H1 (cell line): Measurements from ENCODE around the gene TPH2. TPM values are rescaled to one million over a fixed set of nuclear protein-coding genes. Genes with fewer than 3 reads are reported as not detected.

Experiments
- EGR1 ChIP-seq: IDR thresholded peaks from 2 replicates; pipeline ENCODE4 v1.6.1; 2011; ENCODE audit warnings: low read depth, low read length, borderline replicate concordance
- EZH2 ChIP-seq: fragments of 200-600 bp; sonication (generic); IDR thresholded peaks from 2 replicates; pipeline ENCODE4 v1.7.1; 2012; ENCODE audit warnings: low read depth, mild to moderate bottlenecking, moderate library complexity, low read length, inconsistent platforms; ENCODE audit not compliant: severe bottlenecking
- POU5F1 ChIP-seq: IDR thresholded peaks from 2 replicates; pipeline ENCODE4 v1.6.1; 2011; ENCODE audit warnings: low read depth, mild to moderate bottlenecking, low read length, moderate library complexity
- SP4 ChIP-seq: IDR thresholded peaks from 2 replicates; pipeline ENCODE4 v1.6.1; 2012; ENCODE audit warnings: low read length, inconsistent platforms
- polyA plus RNA-seq, 7 experiments: library from polyadenylated mRNA; depleted of rRNA in 3 of 7; stranded (reverse) in 5 of 7; unstranded in 2 of 7; fragments of >200 nt in 5 of 7; fragments of 200-250 nt in 2 of 7; gene quantifications; 1 replicate in 5 of 7; 2 replicates in 1 of 7; 4 replicates in 1 of 7; pipeline versions ENCODE4 v1.2.1 to v1.2.3, GENCODE V29; 2011 to 2013; ENCODE audit warnings: missing spikeins in 2 of 7, mixed read lengths in 2 of 7
- total RNA-seq: library from RNA; stranded (reverse); fragmentation: NEBNext Ultra II Directional; extraction: Animal tissue kit (Norgen Biotek cat#: 25700); gene quantifications from 2 replicates; pipeline ENCODE4 v1.2.1, GENCODE V29; 2021
- TF ChIP-seq, protein P1 (sequence below): fragments of 300-600 bp; sonication (generic); IDR thresholded peaks from 2 replicates; pipeline ENCODE4 v1.7.1; 2012; ENCODE audit warnings: low read length, moderate library complexity, mild to moderate bottlenecking, inconsistent platforms; ENCODE audit not compliant: insufficient replicate concordance

TPH2 gene
- total and polyA plus RNA-seq, 2 of the 8 experiments (the other 6 are each of a cell fraction or from before 2014, with no cell fraction given): 0.57 to 1.1 TPM

DNA sequence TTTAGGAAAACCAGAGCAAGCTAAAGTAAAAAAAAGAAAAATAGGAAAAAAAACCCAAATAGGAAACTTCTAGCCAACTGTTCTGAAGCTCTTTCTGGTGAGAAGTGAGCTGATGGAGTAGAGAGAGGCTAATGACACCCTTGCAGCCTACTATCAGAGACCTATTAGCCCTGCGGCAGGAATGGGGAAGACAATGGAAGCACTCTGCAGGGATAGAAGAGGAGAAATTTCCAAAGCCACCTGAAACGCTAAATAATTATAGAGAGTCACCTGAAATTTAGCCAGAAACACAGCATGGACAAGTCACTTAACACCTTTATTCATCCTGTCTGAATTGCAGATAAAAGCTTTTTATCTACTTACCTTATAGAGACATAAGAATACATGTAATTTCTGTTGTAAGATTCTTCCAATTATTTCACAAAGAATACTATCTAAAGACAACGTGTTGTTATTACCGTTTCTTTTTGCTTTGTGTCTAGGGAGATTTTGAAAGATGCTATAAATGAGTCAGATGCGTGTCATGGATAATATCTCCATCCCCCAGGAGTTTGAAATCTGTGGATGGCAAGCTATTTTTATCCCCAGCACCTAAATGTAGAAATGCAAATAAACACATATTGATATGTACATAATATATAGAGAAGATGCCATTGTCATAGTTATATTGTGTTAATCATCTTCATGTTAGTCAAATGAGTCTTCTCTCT lies 138.6 kb downstream of the TPH2 start (continued):
- TF ChIP-seq, protein P1, sequence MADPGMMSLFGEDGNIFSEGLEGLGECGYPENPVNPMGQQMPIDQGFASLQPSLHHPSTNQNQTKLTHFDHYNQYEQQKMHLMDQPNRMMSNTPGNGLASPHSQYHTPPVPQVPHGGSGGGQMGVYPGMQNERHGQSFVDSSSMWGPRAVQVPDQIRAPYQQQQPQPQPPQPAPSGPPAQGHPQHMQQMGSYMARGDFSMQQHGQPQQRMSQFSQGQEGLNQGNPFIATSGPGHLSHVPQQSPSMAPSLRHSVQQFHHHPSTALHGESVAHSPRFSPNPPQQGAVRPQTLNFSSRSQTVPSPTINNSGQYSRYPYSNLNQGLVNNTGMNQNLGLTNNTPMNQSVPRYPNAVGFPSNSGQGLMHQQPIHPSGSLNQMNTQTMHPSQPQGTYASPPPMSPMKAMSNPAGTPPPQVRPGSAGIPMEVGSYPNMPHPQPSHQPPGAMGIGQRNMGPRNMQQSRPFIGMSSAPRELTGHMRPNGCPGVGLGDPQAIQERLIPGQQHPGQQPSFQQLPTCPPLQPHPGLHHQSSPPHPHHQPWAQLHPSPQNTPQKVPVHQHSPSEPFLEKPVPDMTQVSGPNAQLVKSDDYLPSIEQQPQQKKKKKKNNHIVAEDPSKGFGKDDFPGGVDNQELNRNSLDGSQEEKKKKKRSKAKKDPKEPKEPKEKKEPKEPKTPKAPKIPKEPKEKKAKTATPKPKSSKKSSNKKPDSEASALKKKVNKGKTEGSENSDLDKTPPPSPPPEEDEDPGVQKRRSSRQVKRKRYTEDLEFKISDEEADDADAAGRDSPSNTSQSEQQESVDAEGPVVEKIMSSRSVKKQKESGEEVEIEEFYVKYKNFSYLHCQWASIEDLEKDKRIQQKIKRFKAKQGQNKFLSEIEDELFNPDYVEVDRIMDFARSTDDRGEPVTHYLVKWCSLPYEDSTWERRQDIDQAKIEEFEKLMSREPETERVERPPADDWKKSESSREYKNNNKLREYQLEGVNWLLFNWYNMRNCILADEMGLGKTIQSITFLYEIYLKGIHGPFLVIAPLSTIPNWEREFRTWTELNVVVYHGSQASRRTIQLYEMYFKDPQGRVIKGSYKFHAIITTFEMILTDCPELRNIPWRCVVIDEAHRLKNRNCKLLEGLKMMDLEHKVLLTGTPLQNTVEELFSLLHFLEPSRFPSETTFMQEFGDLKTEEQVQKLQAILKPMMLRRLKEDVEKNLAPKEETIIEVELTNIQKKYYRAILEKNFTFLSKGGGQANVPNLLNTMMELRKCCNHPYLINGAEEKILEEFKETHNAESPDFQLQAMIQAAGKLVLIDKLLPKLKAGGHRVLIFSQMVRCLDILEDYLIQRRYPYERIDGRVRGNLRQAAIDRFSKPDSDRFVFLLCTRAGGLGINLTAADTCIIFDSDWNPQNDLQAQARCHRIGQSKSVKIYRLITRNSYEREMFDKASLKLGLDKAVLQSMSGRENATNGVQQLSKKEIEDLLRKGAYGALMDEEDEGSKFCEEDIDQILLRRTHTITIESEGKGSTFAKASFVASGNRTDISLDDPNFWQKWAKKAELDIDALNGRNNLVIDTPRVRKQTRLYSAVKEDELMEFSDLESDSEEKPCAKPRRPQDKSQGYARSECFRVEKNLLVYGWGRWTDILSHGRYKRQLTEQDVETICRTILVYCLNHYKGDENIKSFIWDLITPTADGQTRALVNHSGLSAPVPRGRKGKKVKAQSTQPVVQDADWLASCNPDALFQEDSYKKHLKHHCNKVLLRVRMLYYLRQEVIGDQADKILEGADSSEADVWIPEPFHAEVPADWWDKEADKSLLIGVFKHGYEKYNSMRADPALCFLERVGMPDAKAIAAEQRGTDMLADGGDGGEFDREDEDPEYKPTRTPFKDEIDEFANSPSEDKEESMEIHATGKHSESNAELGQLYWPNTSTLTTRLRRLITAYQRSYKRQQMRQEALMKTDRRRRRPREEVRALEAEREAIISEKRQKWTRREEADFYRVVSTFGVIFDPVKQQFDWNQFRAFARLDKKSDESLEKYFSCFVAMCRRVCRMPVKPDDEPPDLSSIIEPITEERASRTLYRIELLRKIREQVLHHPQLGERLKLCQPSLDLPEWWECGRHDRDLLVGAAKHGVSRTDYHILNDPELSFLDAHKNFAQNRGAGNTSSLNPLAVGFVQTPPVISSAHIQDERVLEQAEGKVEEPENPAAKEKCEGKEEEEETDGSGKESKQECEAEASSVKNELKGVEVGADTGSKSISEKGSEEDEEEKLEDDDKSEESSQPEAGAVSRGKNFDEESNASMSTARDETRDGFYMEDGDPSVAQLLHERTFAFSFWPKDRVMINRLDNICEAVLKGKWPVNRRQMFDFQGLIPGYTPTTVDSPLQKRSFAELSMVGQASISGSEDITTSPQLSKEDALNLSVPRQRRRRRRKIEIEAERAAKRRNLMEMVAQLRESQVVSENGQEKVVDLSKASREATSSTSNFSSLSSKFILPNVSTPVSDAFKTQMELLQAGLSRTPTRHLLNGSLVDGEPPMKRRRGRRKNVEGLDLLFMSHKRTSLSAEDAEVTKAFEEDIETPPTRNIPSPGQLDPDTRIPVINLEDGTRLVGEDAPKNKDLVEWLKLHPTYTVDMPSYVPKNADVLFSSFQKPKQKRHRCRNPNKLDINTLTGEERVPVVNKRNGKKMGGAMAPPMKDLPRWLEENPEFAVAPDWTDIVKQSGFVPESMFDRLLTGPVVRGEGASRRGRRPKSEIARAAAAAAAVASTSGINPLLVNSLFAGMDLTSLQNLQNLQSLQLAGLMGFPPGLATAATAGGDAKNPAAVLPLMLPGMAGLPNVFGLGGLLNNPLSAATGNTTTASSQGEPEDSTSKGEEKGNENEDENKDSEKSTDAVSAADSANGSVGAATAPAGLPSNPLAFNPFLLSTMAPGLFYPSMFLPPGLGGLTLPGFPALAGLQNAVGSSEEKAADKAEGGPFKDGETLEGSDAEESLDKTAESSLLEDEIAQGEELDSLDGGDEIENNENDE: no peak
- TF ChIP-seq POU5F1: no peak
- no peak for TF ChIP-seq SP4
- TF ChIP-seq EZH2: no peak
- TF ChIP-seq EGR1: no peak
